Heart left ventricle (tissue), 13 donors: ENCODE data around the gene RBBP4.

ENCODE experiments used
- CTCF ChIP-seq, 12 donors: fragments of 200-600 bp; sonication (generic) in 4 of 12; IDR thresholded peaks; one replicate each; pipeline versions ENCODE4 v1.5.0 to v1.8.0; 2018 to 2022; ENCODE audit warnings: antibody characterized with exemption in 12 of 12, mild to moderate bottlenecking in 5 of 12
- POLR2A ChIP-seq, 2 donors: fragments of 450-650 bp; IDR thresholded peaks; one replicate each; pipeline ENCODE4 v1.6.1; 2017; ENCODE audit warnings: antibody characterized with exemption in 2 of 2, mild to moderate bottlenecking in 2 of 2, moderate library complexity in 2 of 2
- donor health status: ischemic (EF 13 %, LVEDD 7.1; RV severe dilation, severe dysfunction).
- donor health status: DM: no; HTN: yes; CAD: no.
- donor health status: DM: no; HTN: no; CAD: no.
- donor health status: ischemic (EF 25% LVEDD 6.9; RV normal size, moderate dysfunction).
- donor health status: ischemic (EF 25% LVEDD 5.7; RV mildly dilated, moderate dysfunction).
- donor health status: ischemic (EF 35%, LVEDD 5.7; RV mildly dilated, moderate dysfunction).
- donor health status: nonischemic (EF 11% LVEDD 7.7; RV severe dilation, severe dysfunction).
- donor health status: DM: yes; HTN: yes; CAD: no.
- donor health status: PGD.
- donor health status: ischemic (EF 29% LVEDD 5.4; RV normal size, mild dysfunction).
- donor health status: nonischemic (EF 23%, LVEDD 6.1; RV moderate dilation, normal function).

- TF ChIP-seq CTCF (IDR thresholded peaks at IDR 0.05), result no peak
- TF ChIP-seq POLR2A (IDR thresholded peaks at IDR 0.05), result no peak
These were observed 30.5 kb downstream of the RBBP4 start for GRCh38 chr1:32681509-32681908.
